Fibroblast of lung (primary cell): ENCODE results near the gene CCR2. TPM values are rescaled to one million over a fixed set of nuclear protein-coding genes. Genes with fewer than 3 reads are reported as not detected.

ENCODE experiments used
- DNase-seq, 2 donors: peaks; one replicate each; pipeline versions ENCODE4 v3.0.0 to v3.0.0-alpha.2; 2010; ENCODE audit warnings: low read depth in 2 of 2
- H2AFZ ChIP-seq: 2 replicates; pipeline ENCODE4 v1.5.1; 2012; ENCODE audit warnings: low read length, control low read depth, inconsistent platforms
- H3K27ac ChIP-seq: 2 replicates; pipeline ENCODE4 v1.5.1; 2011; ENCODE audit warnings: low read length, control low read depth; ENCODE audit not compliant: insufficient read depth
- H3K27me3 ChIP-seq: 2 replicates; pipeline ENCODE4 v1.5.1; 2011; ENCODE audit warnings: mild to moderate bottlenecking, low read length; ENCODE audit not compliant: control insufficient read depth, insufficient read depth
- H3K36me3 ChIP-seq: 2 replicates; pipeline ENCODE4 v1.5.1; 2011; ENCODE audit warnings: low read length; ENCODE audit not compliant: control insufficient read depth, insufficient read depth
- H3K4me1 ChIP-seq: 2 replicates; pipeline ENCODE4 v1.5.1; 2011; ENCODE audit warnings: low read length; ENCODE audit not compliant: control insufficient read depth, insufficient read depth; ENCODE audit errors: extremely low read depth
- H3K4me2 ChIP-seq: 2 replicates; pipeline ENCODE4 v1.5.1; 2011; ENCODE audit warnings: low read length, control low read depth; ENCODE audit not compliant: insufficient read depth; ENCODE audit errors: extremely low read depth
- H3K4me3 ChIP-seq, 4 experiments: fragments of 200-600 bp in 1 of 4; sonication (generic) in 1 of 4; replicated peaks in 1 of 4; 2 replicates each; pipeline ENCODE4 v1.5.1; 2011 to 2016; ENCODE audit warnings: low read length in 4 of 4, low read depth in 3 of 4, mild to moderate bottlenecking in 3 of 4, control low read depth in 2 of 4, inconsistent platforms in 1 of 4, mixed read lengths in 1 of 4; ENCODE audit not compliant: insufficient read depth in 1 of 4; ENCODE audit errors: control extremely low read depth in 1 of 4
- H3K79me2 ChIP-seq: 2 replicates; pipeline ENCODE4 v1.5.1; 2012; ENCODE audit warnings: mild to moderate bottlenecking, low read length, inconsistent platforms; ENCODE audit not compliant: control insufficient read depth, insufficient read depth
- H3K9ac ChIP-seq: 2 replicates; pipeline ENCODE4 v1.5.1; 2011; ENCODE audit warnings: mild to moderate bottlenecking, low read length, control low read depth; ENCODE audit not compliant: insufficient read depth
- H3K9me3 ChIP-seq: 2 replicates; pipeline ENCODE4 v1.5.1; 2012; ENCODE audit warnings: low read depth, low read length; ENCODE audit not compliant: control insufficient read depth, insufficient read depth
- H4K20me1 ChIP-seq: 2 replicates; pipeline ENCODE4 v1.5.1; 2011; ENCODE audit warnings: low read length; ENCODE audit not compliant: control insufficient read depth, insufficient read depth; ENCODE audit errors: extremely low read depth
- EZH2 ChIP-seq: IDR thresholded peaks from 2 replicates; pipeline ENCODE4 v1.5.1; 2012; ENCODE audit warnings: low read length, control low read depth, mild to moderate bottlenecking; ENCODE audit errors: missing control alignments
- polyA plus RNA-seq, 2 donors: library from polyadenylated mRNA; depleted of rRNA in 1 of 2; stranded (reverse) in 1 of 2; unstranded in 1 of 2; fragments of >200 nt; gene quantifications; 2 replicates each; pipeline ENCODE4 v1.2.1, GENCODE V29; 2011 to 2012; ENCODE audit warnings: missing spikeins in 1 of 2
- total RNA-seq: library from RNA; depleted of rRNA; stranded (reverse); fragments of >200 nt; gene quantifications from 2 replicates; pipeline ENCODE4 v1.2.1, GENCODE V29; 2014
- TF ChIP-seq, protein P1 (sequence below), 2 donors: IDR thresholded peaks in 1 of 2; conservative IDR thresholded peaks in 1 of 2; 1 replicate in 1 of 2; 2 replicates in 1 of 2; pipeline ENCODE4 v1.5.1; 2011 to 2012; ENCODE audit warnings: low read length in 2 of 2, control low read depth in 1 of 2, inconsistent platforms in 1 of 2, low read depth in 1 of 2, mild to moderate bottlenecking in 1 of 2

The CCR2 gene
- total and polyA plus RNA-seq, 2 donors (not counting 1 experiment from before 2014, with no cell fraction given), result under 0.01 TPM; not detected in 1

DNA sequence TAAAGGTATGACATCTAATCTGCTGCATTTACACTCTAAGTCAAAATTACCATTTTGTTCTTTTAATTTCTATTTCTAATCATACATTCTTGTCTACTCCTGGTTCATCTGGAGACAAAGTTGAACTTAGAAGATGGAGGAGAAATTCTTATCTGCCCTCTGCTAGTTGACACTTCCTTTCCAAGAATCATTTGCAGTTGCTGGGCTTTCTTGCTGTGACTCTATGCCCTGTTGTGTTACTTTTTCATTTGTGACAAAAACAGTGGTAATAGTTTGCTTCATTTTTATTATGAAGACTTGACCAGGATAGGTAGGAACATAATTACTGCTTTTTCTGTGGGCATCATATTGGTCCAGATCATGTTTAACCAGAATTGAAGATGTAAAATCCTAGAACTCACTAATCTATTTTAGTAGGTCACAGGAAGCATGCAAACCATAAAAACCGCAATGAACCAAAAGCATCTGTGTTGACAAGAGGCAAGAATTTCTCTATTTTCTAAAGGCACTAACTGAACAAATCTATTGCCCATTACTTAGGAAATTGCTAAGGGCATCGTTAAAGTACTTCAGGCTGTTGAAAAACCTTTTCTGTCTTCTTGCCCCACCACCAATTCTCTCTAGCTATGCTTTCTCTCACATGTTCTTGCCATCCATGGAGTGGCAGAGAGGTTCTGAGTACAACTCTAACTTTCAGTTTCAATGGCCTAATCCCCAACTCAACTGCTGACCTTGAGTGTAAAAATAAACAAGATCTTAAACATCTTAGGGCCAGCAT, 4.2 kb upstream of the CCR2 start:
- no peak overlapping the region for H3K4me2 ChIP-seq
- TF ChIP-seq EZH2, result no peak
- TF ChIP-seq, protein P1, sequence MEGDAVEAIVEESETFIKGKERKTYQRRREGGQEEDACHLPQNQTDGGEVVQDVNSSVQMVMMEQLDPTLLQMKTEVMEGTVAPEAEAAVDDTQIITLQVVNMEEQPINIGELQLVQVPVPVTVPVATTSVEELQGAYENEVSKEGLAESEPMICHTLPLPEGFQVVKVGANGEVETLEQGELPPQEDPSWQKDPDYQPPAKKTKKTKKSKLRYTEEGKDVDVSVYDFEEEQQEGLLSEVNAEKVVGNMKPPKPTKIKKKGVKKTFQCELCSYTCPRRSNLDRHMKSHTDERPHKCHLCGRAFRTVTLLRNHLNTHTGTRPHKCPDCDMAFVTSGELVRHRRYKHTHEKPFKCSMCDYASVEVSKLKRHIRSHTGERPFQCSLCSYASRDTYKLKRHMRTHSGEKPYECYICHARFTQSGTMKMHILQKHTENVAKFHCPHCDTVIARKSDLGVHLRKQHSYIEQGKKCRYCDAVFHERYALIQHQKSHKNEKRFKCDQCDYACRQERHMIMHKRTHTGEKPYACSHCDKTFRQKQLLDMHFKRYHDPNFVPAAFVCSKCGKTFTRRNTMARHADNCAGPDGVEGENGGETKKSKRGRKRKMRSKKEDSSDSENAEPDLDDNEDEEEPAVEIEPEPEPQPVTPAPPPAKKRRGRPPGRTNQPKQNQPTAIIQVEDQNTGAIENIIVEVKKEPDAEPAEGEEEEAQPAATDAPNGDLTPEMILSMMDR (conservative IDR thresholded peaks at IDR 0.05 in 1 of 2, IDR thresholded peaks at IDR 0.05 in 1 of 2; ENCODE audit: low read depth in 1 of 2, low read length in 2 of 2), result no peak
- no peaks in the 10 kb centered on the region for H3K79me2 ChIP-seq
- H3K9ac ChIP-seq, result no peak overlapping the region
- H3K9me3 ChIP-seq, result no peaks in the 10 kb centered on the region
- H3K36me3 ChIP-seq, result no peaks in the 10 kb centered on the region
- H3K27ac ChIP-seq, result no peak overlapping the region
- no peak overlapping the region for H3K4me3 ChIP-seq
- no peak overlapping the region for H2AFZ ChIP-seq
- no peak for DNase-seq
- peaks cover 3% of the 10 kb centered on the region for H3K27me3 ChIP-seq
- H3K4me1 ChIP-seq, result no peaks in the 10 kb centered on the region
- H4K20me1 ChIP-seq, result no peaks in the 10 kb centered on the region

DNA sequence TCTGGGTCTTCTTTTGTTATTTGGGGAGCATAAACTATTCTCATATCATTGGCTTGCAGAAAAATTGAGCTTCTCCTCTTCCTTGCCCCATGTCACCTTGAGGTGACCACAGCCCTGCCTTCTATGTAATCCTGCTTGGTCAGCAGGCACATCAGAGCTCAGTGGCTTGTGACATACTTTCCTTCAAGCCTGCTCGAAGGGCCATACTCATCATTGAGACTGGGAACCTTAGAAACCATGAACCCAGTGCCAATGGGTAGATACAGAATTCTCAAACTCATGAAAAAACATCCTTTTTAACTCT, 3.7 kb upstream of the CCR2 start:
- H3K4me2 ChIP-seq, result no peak overlapping the region
- no peak overlapping the region for H3K4me3 ChIP-seq
- no peak overlapping the region for H3K9ac ChIP-seq
- H3K27ac ChIP-seq, result no peak overlapping the region
- H2AFZ ChIP-seq, result no peak overlapping the region
- no peaks in the 10 kb centered on the region for H3K4me1 ChIP-seq
- H3K36me3 ChIP-seq, result no peaks in the 10 kb centered on the region
- H3K9me3 ChIP-seq, result no peaks in the 10 kb centered on the region
- TF ChIP-seq EZH2, result no peak
- TF ChIP-seq, protein P1 (conservative IDR thresholded peaks at IDR 0.05 in 1 of 2, IDR thresholded peaks at IDR 0.05 in 1 of 2; ENCODE audit: low read depth in 1 of 2, low read length in 2 of 2), result no peak
- DNase-seq, result no peak
- H4K20me1 ChIP-seq, result no peaks in the 10 kb centered on the region
- no peaks in the 10 kb centered on the region for H3K79me2 ChIP-seq
- peaks cover 5% of the 10 kb centered on the region for H3K27me3 ChIP-seq

DNA sequence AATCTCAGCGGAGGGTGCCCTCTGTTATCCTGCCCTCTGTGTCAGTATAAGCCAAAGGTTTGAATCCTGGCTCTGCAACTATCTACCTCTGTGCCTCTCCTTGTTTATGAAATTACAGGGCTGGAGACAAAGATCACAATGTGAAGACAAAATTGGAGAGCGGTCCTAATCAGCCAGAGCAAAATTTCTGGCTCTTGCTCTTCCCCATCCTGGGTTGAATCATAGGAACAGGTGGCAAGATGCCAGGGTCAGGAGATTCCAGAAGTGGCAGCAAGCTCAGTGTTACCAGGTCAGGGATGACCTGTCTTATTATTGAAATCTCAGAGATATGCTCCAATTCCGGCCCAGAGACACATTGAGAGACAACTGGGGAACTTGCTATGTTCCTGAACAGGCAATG, 2.3 kb upstream of the CCR2 start:
- DNase-seq, result no peak
- Histone ChIP-seq H3K4me3 (no peak overlapping the region), H3K9me3 (no peaks in the 10 kb centered on the region), H3K4me2 (no peak overlapping the region), H3K27me3 (peaks cover 8% of the 10 kb centered on the region), H3K4me1 (no peaks in the 10 kb centered on the region), H3K79me2 (no peaks in the 10 kb centered on the region), H4K20me1 (no peaks in the 10 kb centered on the region), H3K36me3 (no peaks in the 10 kb centered on the region), H3K9ac (no peak overlapping the region), H2AFZ (no peak overlapping the region), H3K27ac (no peak overlapping the region)
- TF ChIP-seq, protein P1 (conservative IDR thresholded peaks at IDR 0.05 in 1 of 2, IDR thresholded peaks at IDR 0.05 in 1 of 2; ENCODE audit: low read depth in 1 of 2, low read length in 2 of 2), result no peak
